ACC112 (cell line): ENCODE results near the gene CETN1.

Experiments used
- H2AFZ ChIP-seq: fragments of 200-600 bp; sonication (generic); one replicate; pipeline ENCODE4 v1.6.0; 2017; ENCODE audit warnings: antibody characterized with exemption, low read length; ENCODE audit not compliant: unreplicated experiment
- H3K27ac ChIP-seq: fragments of 200-600 bp; sonication (generic); 2 replicates; pipeline ENCODE4 v1.5.1; 2014; ENCODE audit warnings: low read depth, mild to moderate bottlenecking, antibody characterized with exemption, low read length, moderate library complexity
- H3K27me3 ChIP-seq: fragments of 200-600 bp; sonication (generic); 2 replicates; pipeline ENCODE4 v1.6.1; 2014; ENCODE audit warnings: mild to moderate bottlenecking, antibody characterized with exemption, low read length, moderate library complexity, mixed read lengths; ENCODE audit not compliant: insufficient read depth
- H3K36me3 ChIP-seq: fragments of 200-600 bp; sonication (generic); 2 replicates; pipeline ENCODE4 v1.6.1; 2016; ENCODE audit warnings: mild to moderate bottlenecking, antibody characterized with exemption, low read length, moderate library complexity, mixed read lengths; ENCODE audit not compliant: insufficient read depth
- H3K4me1 ChIP-seq: fragments of 200-600 bp; sonication (generic); one replicate; pipeline ENCODE4 v1.6.1; 2016; ENCODE audit warnings: low read length, mixed read lengths; ENCODE audit not compliant: insufficient read depth, unreplicated experiment, control insufficient read depth
- H3K4me3 ChIP-seq: fragments of 200-600 bp; sonication (generic); 2 replicates; pipeline ENCODE4 v1.5.1; 2014; ENCODE audit warnings: mild to moderate bottlenecking, low read depth, low read length
- H3K79me2 ChIP-seq: fragments of 200-600 bp; sonication (generic); one replicate; pipeline ENCODE4 v1.6.0; 2016; ENCODE audit warnings: low read length; ENCODE audit not compliant: control insufficient read depth, unreplicated experiment, insufficient read depth

Gene CETN1

DNA sequence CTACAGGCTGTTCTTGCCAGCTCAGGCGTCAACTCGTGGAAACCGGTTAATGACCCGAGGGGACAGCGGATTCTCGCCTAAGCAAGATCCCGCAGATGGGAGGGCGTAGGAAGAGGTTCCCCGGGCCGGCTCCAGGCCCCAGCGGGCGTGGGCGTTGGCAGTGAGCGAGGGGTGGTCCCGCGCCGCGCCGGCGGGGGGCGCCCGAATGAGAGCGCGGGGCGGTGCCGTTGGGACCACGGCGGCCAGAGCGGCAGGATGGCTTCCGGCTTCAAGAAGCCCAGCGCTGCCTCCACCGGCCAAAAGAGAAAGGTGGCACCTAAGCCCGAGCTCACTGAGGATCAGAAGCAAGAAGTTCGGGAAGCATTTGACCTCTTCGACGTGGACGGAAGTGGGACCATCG is at the start of gene CETN1:
Gene CETN1 (plus strand): TSS at position 227 of the 400 bp plus-strand sequence. CDS start 29 bp downstream, at position 256.
- Histone ChIP-seq H3K27ac (no peak within 1 kb of the TSS), H3K79me2 (no peaks in the 10 kb centered on the region), H3K27me3 (peaks cover 35% of the 10 kb centered on the region), H3K4me1 (no peaks in the 10 kb centered on the region), H3K4me3 (no peak within 1 kb of the TSS), H3K36me3 (no peaks in the 10 kb centered on the region), H2AFZ (no peak within 1 kb of the TSS)

DNA sequence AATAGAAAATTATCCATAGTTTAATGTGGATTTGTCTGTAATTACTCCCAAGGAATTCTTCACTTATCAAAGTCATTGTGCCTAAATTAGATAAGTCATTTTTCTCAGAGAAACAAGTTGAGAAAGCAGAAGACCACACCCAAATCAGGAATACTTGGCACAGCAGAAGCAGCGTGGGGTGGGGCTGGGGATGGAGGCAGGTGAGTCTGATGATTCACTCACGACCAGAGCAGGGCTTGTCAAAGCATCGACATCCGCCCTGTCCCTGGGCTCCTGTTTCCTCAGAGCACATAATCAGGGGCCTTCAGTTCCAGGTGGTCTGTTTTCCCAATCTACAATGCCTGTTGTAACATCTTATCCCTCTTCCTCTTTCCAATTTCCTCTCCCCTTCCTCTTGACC is 48.2 kb upstream of the CETN1 start:
- no peaks in the 10 kb centered on the region for H3K27me3 ChIP-seq
- H3K36me3 ChIP-seq: no peaks in the 10 kb centered on the region
- H3K27ac ChIP-seq: no peak overlapping the region
- H3K4me3 ChIP-seq: no peak overlapping the region
- H3K4me1 ChIP-seq: peaks cover 7% of the 10 kb centered on the region
- H3K79me2 ChIP-seq: no peaks in the 10 kb centered on the region
- no peak overlapping the region for H2AFZ ChIP-seq

DNA sequence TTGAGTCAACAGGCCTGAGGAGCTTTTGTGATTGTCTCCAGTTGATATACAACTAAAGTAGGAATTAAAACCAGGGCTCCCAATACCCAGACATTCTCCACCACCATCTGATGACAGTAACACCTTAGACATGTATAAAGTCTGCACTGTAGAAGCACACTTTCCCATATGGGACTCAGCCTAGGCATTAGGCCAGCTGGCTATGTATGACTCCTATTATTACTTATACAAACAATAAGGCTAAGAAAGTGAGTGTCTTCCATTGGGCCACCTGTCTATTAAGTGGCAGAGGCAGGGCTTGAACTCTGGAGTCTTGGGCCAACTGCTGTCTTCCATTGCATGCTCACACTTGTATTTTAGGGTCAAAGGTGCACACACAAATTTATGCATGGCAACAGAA is 47.5 kb upstream of the CETN1 start:
- Histone ChIP-seq H3K36me3 (no peaks in the 10 kb centered on the region), H2AFZ (no peak overlapping the region), H3K27me3 (no peaks in the 10 kb centered on the region), H3K4me1 (peaks cover 1% of the 10 kb centered on the region), H3K79me2 (no peaks in the 10 kb centered on the region), H3K4me3 (no peak overlapping the region), H3K27ac (no peak overlapping the region)

DNA sequence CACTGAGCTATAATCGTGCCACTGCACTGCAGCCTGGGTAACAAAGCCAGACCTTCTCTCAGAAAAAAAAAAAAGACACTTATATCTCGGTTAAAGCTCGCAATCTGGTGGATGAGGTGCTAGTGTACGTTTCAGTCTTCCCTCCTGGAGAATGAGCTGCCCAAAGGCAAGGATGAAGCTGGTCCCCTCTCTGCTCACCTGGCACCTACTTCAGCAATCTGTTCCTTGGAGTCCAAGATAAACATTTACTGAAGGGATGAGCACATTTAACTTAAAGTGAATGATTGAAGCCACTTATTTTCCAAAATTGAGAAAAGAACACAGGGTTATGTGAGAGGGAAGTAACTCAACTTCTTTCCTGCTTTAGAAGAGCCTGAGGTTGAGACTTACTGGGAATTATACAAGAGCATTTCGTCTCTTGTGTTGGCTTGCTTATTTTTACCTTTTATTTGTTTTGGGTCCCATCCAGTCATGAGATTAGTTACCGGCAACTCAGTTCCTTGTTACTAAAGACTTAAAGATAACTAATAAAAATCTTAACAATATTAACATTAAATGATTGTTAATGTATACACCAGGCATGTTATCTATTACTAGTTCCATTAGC is 46.1 kb upstream of the CETN1 start:
- Histone ChIP-seq H2AFZ (no peak overlapping the region), H3K36me3 (no peaks in the 10 kb centered on the region), H3K27me3 (no peaks in the 10 kb centered on the region), H3K4me3 (no peak overlapping the region), H3K4me1 (no peaks in the 10 kb centered on the region), H3K27ac (no peak overlapping the region), H3K79me2 (no peaks in the 10 kb centered on the region)

DNA sequence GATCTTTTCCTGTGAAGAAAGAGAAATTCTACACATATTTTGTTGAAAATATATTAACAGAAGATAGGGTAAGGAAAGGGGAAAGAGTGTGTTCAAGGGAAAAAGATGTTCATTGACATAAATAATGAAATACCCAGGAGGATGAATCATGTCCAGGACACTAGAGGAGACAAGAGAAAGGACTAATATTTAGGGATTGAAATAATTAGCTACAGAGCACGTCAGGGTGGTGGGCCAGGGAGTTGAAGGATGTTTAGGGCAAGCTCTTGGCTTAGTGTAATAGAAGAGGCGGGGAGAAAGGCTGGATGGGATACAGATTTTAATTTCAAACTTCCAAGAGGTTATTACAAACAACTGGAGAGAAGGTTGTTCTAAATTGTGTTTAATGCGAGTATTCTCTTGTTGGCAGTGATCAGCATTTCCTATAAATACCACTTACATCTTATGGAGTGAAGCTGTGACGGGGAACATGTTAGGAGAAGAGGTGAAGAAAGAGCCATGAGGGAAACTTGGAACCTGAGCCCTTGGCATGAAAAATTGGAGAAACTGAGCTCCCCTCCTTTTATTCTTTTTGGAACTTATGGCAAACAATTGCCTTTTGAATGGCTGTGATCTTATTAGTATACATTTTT is 36.6 kb upstream of the CETN1 start:
- no peaks in the 10 kb centered on the region for H3K79me2 ChIP-seq
- H3K27me3 ChIP-seq: peaks cover 35% of the 10 kb centered on the region
- H2AFZ ChIP-seq: no peak overlapping the region
- H3K27ac ChIP-seq: no peak overlapping the region
- no peaks in the 10 kb centered on the region for H3K36me3 ChIP-seq
- H3K4me3 ChIP-seq: no peak overlapping the region
- no peaks in the 10 kb centered on the region for H3K4me1 ChIP-seq

DNA sequence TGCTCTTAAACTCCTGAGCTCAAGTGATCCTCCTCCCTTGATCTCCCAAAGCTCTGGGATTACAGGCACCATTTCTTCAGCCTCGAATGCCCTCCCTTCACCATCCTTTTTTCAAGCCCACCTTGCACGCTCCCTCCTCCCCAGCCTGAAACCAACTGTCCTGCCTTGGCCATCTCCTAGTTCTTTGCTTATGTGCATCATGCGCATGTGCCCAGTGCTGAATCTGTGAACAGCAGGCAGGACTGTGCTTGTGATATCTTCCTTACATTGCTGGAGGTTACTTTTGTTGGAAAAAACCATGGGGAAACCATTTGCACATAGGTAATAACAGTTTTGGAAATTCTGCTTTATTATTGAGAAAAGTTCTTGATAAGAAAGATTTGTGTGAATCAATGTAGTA is 30.2 kb upstream of the CETN1 start:
- no peak overlapping the region for H3K27ac ChIP-seq
- no peak overlapping the region for H3K4me3 ChIP-seq
- H3K4me1 ChIP-seq: no peaks in the 10 kb centered on the region
- no peak overlapping the region for H2AFZ ChIP-seq
- H3K79me2 ChIP-seq: no peaks in the 10 kb centered on the region
- H3K27me3 ChIP-seq: peaks cover 26% of the 10 kb centered on the region
- H3K36me3 ChIP-seq: no peaks in the 10 kb centered on the region

DNA sequence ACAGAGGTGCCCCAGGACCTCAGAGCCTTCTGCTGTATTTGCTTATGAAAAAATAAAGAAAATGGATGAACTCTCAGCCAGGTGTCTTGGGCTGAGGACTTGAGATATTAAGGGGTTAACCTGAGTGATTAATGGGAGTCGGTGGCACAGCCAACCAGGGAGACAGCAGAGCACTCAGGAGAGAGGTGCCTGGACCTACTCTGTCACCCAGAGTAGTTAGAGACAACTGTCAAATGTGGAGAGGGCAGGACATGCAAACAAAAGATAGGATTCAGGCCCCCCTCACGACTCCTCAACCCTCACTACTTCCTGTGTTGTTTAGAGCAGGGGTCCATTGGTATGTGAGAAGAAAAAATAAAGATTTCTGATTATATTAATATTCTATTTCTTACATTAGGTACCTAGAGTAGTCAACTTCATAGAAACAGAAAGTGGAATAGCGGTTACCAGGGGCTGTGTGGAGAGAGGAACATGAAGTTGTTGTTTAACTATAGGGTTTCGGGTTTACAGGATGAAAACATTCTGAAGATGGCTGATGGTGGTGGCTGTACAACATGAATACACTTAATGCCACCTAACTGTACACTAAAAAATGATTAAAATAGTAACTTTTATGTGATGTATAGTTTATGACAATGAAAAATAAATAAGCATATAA is 28.6 kb upstream of the CETN1 start:
- no peaks in the 10 kb centered on the region for H3K4me1 ChIP-seq
- H3K36me3 ChIP-seq: no peaks in the 10 kb centered on the region
- no peak overlapping the region for H2AFZ ChIP-seq
- peaks cover 16% of the 10 kb centered on the region for H3K27me3 ChIP-seq
- H3K79me2 ChIP-seq: no peaks in the 10 kb centered on the region
- H3K4me3 ChIP-seq: no peak overlapping the region
- no peak overlapping the region for H3K27ac ChIP-seq

DNA sequence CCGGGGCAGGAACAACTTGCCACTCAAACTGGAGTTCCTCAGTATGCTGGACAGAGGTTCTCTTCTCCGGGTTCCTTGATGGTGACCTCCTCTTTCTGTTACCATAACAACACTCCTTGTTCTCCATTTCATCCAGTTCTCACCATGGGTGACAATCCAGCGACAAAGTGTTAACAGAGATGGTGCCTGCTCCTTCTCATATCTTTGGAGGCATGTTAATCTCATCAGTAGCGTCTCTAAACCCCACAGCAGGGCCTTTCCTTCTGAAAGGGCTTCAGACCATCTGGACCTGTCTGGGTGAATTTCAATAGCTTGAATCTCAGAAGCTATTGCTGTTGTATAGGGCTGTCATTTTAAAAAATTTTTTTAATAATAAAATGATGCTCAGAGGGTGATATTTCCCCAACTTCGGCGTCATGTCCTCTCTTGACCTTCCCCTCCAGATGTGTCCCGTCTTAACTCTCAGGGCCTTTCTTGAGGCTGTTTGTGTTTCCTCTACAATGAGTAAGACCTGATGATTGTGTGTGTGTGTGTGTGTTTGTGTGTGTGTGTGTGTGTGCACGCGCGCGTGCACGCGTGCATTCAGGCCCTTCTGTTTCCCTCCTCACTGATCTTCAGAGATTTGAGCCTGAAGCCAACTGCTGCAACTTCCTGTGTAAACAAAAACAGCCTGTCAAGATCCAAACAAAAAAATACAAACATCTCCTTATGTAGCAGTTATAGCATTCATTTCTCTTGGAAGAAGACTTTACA is 24.3 kb upstream of the CETN1 start:
- Histone ChIP-seq H3K27ac (no peak overlapping the region), H3K4me3 (no peak overlapping the region), H3K79me2 (no peaks in the 10 kb centered on the region), H3K4me1 (no peaks in the 10 kb centered on the region), H3K27me3 (peaks cover 9% of the 10 kb centered on the region), H3K36me3 (no peaks in the 10 kb centered on the region), H2AFZ (no peak overlapping the region)

DNA sequence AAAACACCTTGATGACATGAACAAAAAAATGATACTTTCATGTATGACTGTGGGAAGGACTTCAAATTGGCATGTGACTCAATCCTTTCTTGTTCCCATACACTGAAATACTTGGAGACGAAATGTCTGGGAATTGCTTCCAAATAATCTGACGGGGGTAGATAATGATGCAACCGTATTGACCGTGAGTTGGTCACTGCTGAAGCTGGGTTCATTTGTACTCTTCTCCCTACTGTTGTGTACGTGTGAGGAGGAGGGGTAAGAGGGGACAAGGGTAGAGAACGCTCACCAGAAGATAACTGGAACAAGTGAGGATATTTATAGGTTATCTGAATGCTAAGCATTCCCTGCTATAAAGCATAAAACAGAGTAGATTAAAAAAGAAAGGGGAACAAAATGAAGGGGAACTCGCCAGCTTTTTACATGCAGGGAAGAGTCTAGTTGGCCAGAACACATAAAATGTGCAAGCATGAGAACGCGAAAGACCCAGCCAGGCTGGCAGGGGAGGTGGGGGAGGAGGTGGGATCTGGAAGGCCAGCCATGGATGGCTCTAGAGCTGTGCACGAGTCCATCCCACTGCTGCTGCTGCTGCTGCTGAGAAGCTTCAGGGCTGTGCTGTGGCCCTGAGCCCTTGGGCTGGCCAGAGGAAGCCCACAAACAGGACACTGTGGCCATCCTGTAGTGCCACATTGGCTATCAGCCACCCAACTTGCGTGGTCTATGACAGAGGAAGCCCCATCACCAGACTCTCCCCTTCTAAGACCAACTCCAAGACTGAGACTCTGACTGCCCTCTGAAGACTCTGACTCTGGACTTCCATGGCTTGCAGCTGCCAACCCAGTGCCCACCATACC is 15.2 kb upstream of the CETN1 start:
- no peaks in the 10 kb centered on the region for H3K79me2 ChIP-seq
- no peaks in the 10 kb centered on the region for H3K4me1 ChIP-seq
- peaks cover 42% of the 10 kb centered on the region for H3K27me3 ChIP-seq
- no peak overlapping the region for H2AFZ ChIP-seq
- H3K4me3 ChIP-seq: no peak overlapping the region
- H3K27ac ChIP-seq: no peak overlapping the region
- no peaks in the 10 kb centered on the region for H3K36me3 ChIP-seq

DNA sequence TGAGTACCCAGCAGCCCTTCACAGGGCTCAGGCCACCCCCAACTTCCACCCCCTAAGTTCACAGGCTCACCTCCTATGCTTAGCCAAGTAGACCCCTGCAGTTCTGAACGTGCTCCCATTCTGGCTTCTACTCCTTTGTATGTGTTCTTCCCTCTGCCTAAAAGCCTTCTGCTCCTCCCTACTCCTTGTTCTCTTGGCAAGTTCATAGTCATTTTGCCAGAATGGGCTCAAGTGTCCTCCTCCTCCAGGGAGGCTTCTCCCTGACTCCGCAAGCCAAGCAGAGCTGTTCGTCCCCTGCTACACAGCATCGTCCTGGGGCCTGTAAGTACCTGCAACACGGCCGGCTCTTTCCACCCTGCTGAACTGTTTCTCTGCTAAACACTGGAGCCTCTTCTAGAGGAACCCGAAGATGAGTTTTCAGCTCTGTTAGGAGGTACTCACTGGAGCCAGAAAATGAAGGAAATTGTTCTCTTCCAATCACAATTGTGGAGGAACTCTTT is 14.6 kb upstream of the CETN1 start:
- Histone ChIP-seq H3K79me2 (no peaks in the 10 kb centered on the region), H3K4me1 (no peaks in the 10 kb centered on the region), H3K36me3 (no peaks in the 10 kb centered on the region), H2AFZ (no peak overlapping the region), H3K27ac (no peak overlapping the region), H3K27me3 (peaks cover 42% of the 10 kb centered on the region), H3K4me3 (no peak overlapping the region)
